HCT116 (cell line): ENCODE results near the gene SNX22.

Experiments used
- EZH2 ChIP-seq: fragments of 200-600 bp; sonication (generic); IDR thresholded peaks from 2 replicates; pipeline ENCODE4 v1.6.1; 2017; ENCODE audit warnings: antibody characterized with exemption, mixed run types
- JUND ChIP-seq: IDR thresholded peaks from 2 replicates; pipeline ENCODE4 v1.6.1; 2012
- POLR2A ChIP-seq: IDR thresholded peaks from 2 replicates; pipeline ENCODE4 v1.7.0; 2011; ENCODE audit warnings: borderline replicate concordance; ENCODE audit not compliant: insufficient read depth, insufficient read length; ENCODE audit errors: extremely low read depth
- POLR2AphosphoS5 ChIP-seq: IDR thresholded peaks from 2 replicates; pipeline ENCODE4 v1.6.1; 2011; ENCODE audit warnings: mild to moderate bottlenecking, low read depth, low read length, moderate library complexity
- ZFX ChIP-seq: fragments of 450-650 bp; IDR thresholded peaks from 2 replicates; pipeline ENCODE4 v1.6.1; 2017
- ZNF274 ChIP-seq: fragments of 200-500 bp; sonication (Bioruptor generic); IDR thresholded peaks from 2 replicates; pipeline ENCODE4 v1.6.1; 2014; ENCODE audit warnings: mild to moderate bottlenecking, low read depth, low read length, inconsistent platforms
- TF ChIP-seq, protein P1 (sequence below): IDR thresholded peaks from 2 replicates; pipeline ENCODE4 v1.6.1; 2012
- TF ChIP-seq, protein P2 (sequence below), 3 experiments: fragments of 200-600 bp in 1 of 3; sonication (generic) in 1 of 3; IDR thresholded peaks in 2 of 3; conservative IDR thresholded peaks in 1 of 3; 2 replicates each; pipeline ENCODE4 v1.5.1; 2012 to 2017; ENCODE audit warnings: low read depth in 2 of 3, low read length in 2 of 3, antibody characterized with exemption in 1 of 3, borderline replicate concordance in 1 of 3, control low read depth in 1 of 3, mild to moderate bottlenecking in 1 of 3, mixed read lengths in 1 of 3, mixed run types in 1 of 3, moderate library complexity in 1 of 3; ENCODE audit not compliant: insufficient read depth in 1 of 3
- TF ChIP-seq, protein P3 (sequence below): IDR thresholded peaks from 2 replicates; pipeline ENCODE4 v1.6.1; 2012
- TF ChIP-seq, protein P4 (sequence below): IDR thresholded peaks from 2 replicates; pipeline ENCODE4 v1.6.1; 2012; ENCODE audit warnings: low read depth

DNA sequence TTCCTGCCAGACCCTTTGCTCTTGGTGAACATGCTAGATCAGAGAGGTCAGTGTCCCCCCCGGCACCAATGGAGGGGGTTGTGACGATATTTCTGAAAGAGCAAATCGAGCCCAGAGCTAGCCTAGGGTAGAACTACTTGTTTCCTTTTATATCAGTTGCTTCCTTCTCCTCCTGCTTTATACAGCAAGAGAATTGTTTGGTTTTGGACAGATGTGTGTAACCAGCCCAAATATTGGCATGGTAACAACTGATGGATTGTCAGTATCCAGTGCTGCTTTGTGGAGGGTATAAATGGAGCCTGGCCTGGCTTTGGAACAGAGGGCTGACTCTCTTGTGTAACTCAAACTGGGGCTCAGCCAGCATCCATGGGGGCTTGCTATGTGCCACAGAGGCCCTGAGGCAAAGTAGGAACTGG is 28.6 kb upstream of the SNX22 start:
- TF ChIP-seq, protein P1, sequence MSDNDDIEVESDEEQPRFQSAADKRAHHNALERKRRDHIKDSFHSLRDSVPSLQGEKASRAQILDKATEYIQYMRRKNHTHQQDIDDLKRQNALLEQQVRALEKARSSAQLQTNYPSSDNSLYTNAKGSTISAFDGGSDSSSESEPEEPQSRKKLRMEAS: no peak
- TF ChIP-seq POLR2A (no peak), ZFX (no peak), ZNF274 (no peak), JUND (no peak), POLR2AphosphoS5 (no peak), EZH2 (no peak)
- TF ChIP-seq, protein P2, sequence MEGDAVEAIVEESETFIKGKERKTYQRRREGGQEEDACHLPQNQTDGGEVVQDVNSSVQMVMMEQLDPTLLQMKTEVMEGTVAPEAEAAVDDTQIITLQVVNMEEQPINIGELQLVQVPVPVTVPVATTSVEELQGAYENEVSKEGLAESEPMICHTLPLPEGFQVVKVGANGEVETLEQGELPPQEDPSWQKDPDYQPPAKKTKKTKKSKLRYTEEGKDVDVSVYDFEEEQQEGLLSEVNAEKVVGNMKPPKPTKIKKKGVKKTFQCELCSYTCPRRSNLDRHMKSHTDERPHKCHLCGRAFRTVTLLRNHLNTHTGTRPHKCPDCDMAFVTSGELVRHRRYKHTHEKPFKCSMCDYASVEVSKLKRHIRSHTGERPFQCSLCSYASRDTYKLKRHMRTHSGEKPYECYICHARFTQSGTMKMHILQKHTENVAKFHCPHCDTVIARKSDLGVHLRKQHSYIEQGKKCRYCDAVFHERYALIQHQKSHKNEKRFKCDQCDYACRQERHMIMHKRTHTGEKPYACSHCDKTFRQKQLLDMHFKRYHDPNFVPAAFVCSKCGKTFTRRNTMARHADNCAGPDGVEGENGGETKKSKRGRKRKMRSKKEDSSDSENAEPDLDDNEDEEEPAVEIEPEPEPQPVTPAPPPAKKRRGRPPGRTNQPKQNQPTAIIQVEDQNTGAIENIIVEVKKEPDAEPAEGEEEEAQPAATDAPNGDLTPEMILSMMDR (IDR thresholded peaks at IDR 0.05 in 2 of 3, conservative IDR thresholded peaks at IDR 0.05 in 1 of 3; ENCODE audit: borderline replicate concordance in 1 of 3, insufficient read depth in 1 of 3, low read depth in 2 of 3, low read length in 2 of 3): no peak
- TF ChIP-seq, protein P3, sequence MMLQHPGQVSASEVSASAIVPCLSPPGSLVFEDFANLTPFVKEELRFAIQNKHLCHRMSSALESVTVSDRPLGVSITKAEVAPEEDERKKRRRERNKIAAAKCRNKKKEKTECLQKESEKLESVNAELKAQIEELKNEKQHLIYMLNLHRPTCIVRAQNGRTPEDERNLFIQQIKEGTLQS: no peak
- TF ChIP-seq, protein P4, sequence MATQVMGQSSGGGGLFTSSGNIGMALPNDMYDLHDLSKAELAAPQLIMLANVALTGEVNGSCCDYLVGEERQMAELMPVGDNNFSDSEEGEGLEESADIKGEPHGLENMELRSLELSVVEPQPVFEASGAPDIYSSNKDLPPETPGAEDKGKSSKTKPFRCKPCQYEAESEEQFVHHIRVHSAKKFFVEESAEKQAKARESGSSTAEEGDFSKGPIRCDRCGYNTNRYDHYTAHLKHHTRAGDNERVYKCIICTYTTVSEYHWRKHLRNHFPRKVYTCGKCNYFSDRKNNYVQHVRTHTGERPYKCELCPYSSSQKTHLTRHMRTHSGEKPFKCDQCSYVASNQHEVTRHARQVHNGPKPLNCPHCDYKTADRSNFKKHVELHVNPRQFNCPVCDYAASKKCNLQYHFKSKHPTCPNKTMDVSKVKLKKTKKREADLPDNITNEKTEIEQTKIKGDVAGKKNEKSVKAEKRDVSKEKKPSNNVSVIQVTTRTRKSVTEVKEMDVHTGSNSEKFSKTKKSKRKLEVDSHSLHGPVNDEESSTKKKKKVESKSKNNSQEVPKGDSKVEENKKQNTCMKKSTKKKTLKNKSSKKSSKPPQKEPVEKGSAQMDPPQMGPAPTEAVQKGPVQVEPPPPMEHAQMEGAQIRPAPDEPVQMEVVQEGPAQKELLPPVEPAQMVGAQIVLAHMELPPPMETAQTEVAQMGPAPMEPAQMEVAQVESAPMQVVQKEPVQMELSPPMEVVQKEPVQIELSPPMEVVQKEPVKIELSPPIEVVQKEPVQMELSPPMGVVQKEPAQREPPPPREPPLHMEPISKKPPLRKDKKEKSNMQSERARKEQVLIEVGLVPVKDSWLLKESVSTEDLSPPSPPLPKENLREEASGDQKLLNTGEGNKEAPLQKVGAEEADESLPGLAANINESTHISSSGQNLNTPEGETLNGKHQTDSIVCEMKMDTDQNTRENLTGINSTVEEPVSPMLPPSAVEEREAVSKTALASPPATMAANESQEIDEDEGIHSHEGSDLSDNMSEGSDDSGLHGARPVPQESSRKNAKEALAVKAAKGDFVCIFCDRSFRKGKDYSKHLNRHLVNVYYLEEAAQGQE: no peak
